ENCODE measurements around the gene DDX41. TPM values are rescaled to one million over a fixed set of nuclear protein-coding genes. Genes with fewer than 3 reads are reported as not detected.

Gene DDX41
- total RNA-seq, 1 donor from 2014 or later, result 29.8 TPM

Other genes starting within 250 kb of the DDX41 start
- gene RAB24, start 213.2 kb downstream of the DDX41 start, total RNA-seq, result 21.6 TPM
- gene PRELID1, start 213.2 kb downstream of the DDX41 start, total RNA-seq, result 35.2 TPM
- 1.7 TPM for gene MXD3, start 205.1 kb downstream of the DDX41 start, total RNA-seq
- 61.2 TPM for gene LMAN2, start 165.3 kb downstream of the DDX41 start, total RNA-seq
- 2.0 TPM for gene RGS14, start 159.0 kb downstream of the DDX41 start, total RNA-seq
- gene SLC34A1, start 132.5 kb downstream of the DDX41 start, total RNA-seq, result not detected
- not detected for gene PFN3, start 116.3 kb downstream of the DDX41 start, total RNA-seq
- not detected for gene F12, start 107.4 kb downstream of the DDX41 start, total RNA-seq
- 17.6 TPM for gene GRK6, start 90.3 kb downstream of the DDX41 start, total RNA-seq
- gene PRR7, start 70.1 kb downstream of the DDX41 start, total RNA-seq, result 0.40 TPM
- 22.4 TPM for gene DBN1, start 43.3 kb downstream of the DDX41 start, total RNA-seq
- 35.1 TPM for gene PDLIM7, start 19.4 kb downstream of the DDX41 start, total RNA-seq
- gene DOK3, start 7.1 kb downstream of the DDX41 start, total RNA-seq, result 3.4 TPM
- gene FAM193B, start 37.6 kb upstream of the DDX41 start, total RNA-seq, result 26.4 TPM
- 63.9 TPM for gene TMED9, start 75.2 kb upstream of the DDX41 start, total RNA-seq
- gene B4GALT7, start 83.2 kb upstream of the DDX41 start, total RNA-seq, result 15.4 TPM

Measured in left ventricle myocardium superior (tissue), 1 donor.